Hypothalamus (tissue), 51 donors: ENCODE results near the gene PHYHIPL.

ENCODE experiments used
- DNase-seq, 51 donors: peaks; one replicate each; lab custom pipeline; 2025; lab: John Stamatoyannopoulos, UW

The PHYHIPL gene

GRCh38 chr10:59245686-59246085, 69.2 kb downstream of the PHYHIPL start:
- no peak for DNase-seq

GRCh38 chr10:59252491-59252890, 76.0 kb downstream of the PHYHIPL start:
- DNase-seq, result no peak

GRCh38 chr10:59255463-59255862, 79.0 kb downstream of the PHYHIPL start:
- DNase-seq, result no peak

GRCh38 chr10:59257224-59257623, 80.8 kb downstream of the PHYHIPL start:
- DNase-seq, result no peak

GRCh38 chr10:59258890-59259289, 82.4 kb downstream of the PHYHIPL start:
- no peak for DNase-seq

GRCh38 chr10:59265141-59265540, 88.7 kb downstream of the PHYHIPL start:
- no peak for DNase-seq

- DNase-seq, result no peak
These were observed 89.9 kb downstream of the PHYHIPL start for GRCh38 chr10:59266321-59266720.

GRCh38 chr10:59268460-59268859, 92.0 kb downstream of the PHYHIPL start:
- no peak for DNase-seq

- DNase-seq, result no peak
These were observed 93.2 kb downstream of the PHYHIPL start for GRCh38 chr10:59269651-59270050.

GRCh38 chr10:59270492-59270891, 94.0 kb downstream of the PHYHIPL start:
- no peak for DNase-seq

- DNase-seq, result no peak
These were observed 94.7 kb downstream of the PHYHIPL start for GRCh38 chr10:59271160-59271559.

GRCh38 chr10:59272061-59272460, 95.6 kb downstream of the PHYHIPL start:
- DNase-seq, result no peak

- no peak for DNase-seq
These were observed 97.0 kb downstream of the PHYHIPL start for GRCh38 chr10:59273445-59273844.

- DNase-seq, result no peak
These were observed 99.7 kb downstream of the PHYHIPL start for GRCh38 chr10:59276133-59276532.

- DNase-seq, result no peak
These were observed 100.5 kb downstream of the PHYHIPL start for GRCh38 chr10:59276919-59277318.

- DNase-seq, result no peak
These were observed 103.0 kb downstream of the PHYHIPL start for GRCh38 chr10:59279476-59279875.

- no peak for DNase-seq
These were observed 103.6 kb downstream of the PHYHIPL start for GRCh38 chr10:59279991-59280505.

- peak in 5 of 51 donors; percentile 18 to 56 (median 26) for DNase-seq
These were observed 105.4 kb downstream of the PHYHIPL start for GRCh38 chr10:59281861-59282260.

- peak in 18 of 51 donors; percentile 14 to 80 (median 42) for DNase-seq
These were observed 107.1 kb downstream of the PHYHIPL start for GRCh38 chr10:59283456-59284091.

GRCh38 chr10:59284118-59284975, 107.9 kb downstream of the PHYHIPL start:
- DNase-seq, result no peak

GRCh38 chr10:59285073-59285472, 108.6 kb downstream of the PHYHIPL start:
- DNase-seq, result peak in 11 of 51 donors; percentile 14 to 70 (median 37)

- DNase-seq, result no peak
These were observed 109.4 kb downstream of the PHYHIPL start for GRCh38 chr10:59285848-59286247.
